Type B pancreatic cell (in vitro differentiated cells): ENCODE data around the gene ARHGAP11A. TPM values are rescaled to one million over a fixed set of nuclear protein-coding genes. Genes with fewer than 3 reads are reported as not detected.

Experiments used
- DNase-seq: peaks from one replicate; pipeline ENCODE4 v3.0.0; 2021; ENCODE audit warnings: mixed read lengths; ENCODE audit not compliant: unreplicated experiment; ENCODE audit errors: extremely low spot score
- H3K27ac Mint-ChIP-seq: 2 replicates; pipeline ENCODE4 v1.8.0; 2021; ENCODE audit warnings: mild to moderate bottlenecking, mixed read lengths
- H3K27me3 Mint-ChIP-seq: 2 replicates; pipeline ENCODE4 v1.8.0; 2021; ENCODE audit warnings: mixed read lengths
- H3K36me3 Mint-ChIP-seq: 2 replicates; pipeline ENCODE4 v1.8.0; 2021; ENCODE audit warnings: mixed read lengths
- H3K4me1 Mint-ChIP-seq: one replicate; pipeline ENCODE4 v1.8.0; 2021; ENCODE audit warnings: mixed read lengths; ENCODE audit not compliant: unreplicated experiment
- H3K4me3 Mint-ChIP-seq: 2 replicates; pipeline ENCODE4 v1.8.0; 2021; ENCODE audit warnings: mild to moderate bottlenecking, mixed read lengths
- H3K9me3 Mint-ChIP-seq: 2 replicates; pipeline ENCODE4 v1.8.0; 2021; ENCODE audit warnings: mixed read lengths
- total RNA-seq: library from RNA; stranded (reverse); gene quantifications from 2 replicates; pipeline ENCODE4 v1.2.1, GENCODE V29; 2021; ENCODE audit warnings: low replicate concordance
- TF ChIP-seq, protein P1 (sequence below): fragments of 200-600 bp; sonication (generic); conservative IDR thresholded peaks from 2 replicates; pipeline ENCODE4 v1.5.0; 2021; ENCODE audit warnings: antibody characterized with exemption, mild to moderate bottlenecking

Gene ARHGAP11A
- total RNA-seq, 1 donor from 2014 or later, result 52.6 TPM

DNA sequence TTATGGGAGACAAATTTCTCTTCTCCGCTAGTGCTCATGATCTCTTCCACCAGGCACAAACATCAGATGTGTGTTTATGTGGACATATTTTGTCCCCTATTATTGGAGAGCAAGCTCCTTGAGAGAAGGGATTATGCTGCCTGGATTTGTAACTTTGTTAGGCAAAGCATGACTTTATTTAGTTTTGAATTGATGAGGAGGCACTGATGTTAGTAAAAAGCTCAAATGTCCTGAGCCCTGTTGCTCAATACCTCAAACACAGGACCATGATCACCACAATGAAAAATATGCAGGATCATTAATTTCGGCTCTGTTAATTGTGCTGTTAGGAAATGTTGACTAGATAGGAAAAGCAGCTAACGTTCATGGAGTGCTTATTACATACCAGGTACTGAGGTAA is 55.3 kb downstream of the ARHGAP11A start:
- Mint-ChIP-seq H3K27me3 (no peaks in the 10 kb centered on the region), H3K4me1 (peaks cover 26% of the 10 kb centered on the region), H3K36me3 (no peaks in the 10 kb centered on the region), H3K27ac (no peak overlapping the region), H3K9me3 (no peaks in the 10 kb centered on the region), H3K4me3 (no peak overlapping the region)
- TF ChIP-seq, protein P1, sequence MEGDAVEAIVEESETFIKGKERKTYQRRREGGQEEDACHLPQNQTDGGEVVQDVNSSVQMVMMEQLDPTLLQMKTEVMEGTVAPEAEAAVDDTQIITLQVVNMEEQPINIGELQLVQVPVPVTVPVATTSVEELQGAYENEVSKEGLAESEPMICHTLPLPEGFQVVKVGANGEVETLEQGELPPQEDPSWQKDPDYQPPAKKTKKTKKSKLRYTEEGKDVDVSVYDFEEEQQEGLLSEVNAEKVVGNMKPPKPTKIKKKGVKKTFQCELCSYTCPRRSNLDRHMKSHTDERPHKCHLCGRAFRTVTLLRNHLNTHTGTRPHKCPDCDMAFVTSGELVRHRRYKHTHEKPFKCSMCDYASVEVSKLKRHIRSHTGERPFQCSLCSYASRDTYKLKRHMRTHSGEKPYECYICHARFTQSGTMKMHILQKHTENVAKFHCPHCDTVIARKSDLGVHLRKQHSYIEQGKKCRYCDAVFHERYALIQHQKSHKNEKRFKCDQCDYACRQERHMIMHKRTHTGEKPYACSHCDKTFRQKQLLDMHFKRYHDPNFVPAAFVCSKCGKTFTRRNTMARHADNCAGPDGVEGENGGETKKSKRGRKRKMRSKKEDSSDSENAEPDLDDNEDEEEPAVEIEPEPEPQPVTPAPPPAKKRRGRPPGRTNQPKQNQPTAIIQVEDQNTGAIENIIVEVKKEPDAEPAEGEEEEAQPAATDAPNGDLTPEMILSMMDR, result no peak
- DNase-seq, result no peak

DNA sequence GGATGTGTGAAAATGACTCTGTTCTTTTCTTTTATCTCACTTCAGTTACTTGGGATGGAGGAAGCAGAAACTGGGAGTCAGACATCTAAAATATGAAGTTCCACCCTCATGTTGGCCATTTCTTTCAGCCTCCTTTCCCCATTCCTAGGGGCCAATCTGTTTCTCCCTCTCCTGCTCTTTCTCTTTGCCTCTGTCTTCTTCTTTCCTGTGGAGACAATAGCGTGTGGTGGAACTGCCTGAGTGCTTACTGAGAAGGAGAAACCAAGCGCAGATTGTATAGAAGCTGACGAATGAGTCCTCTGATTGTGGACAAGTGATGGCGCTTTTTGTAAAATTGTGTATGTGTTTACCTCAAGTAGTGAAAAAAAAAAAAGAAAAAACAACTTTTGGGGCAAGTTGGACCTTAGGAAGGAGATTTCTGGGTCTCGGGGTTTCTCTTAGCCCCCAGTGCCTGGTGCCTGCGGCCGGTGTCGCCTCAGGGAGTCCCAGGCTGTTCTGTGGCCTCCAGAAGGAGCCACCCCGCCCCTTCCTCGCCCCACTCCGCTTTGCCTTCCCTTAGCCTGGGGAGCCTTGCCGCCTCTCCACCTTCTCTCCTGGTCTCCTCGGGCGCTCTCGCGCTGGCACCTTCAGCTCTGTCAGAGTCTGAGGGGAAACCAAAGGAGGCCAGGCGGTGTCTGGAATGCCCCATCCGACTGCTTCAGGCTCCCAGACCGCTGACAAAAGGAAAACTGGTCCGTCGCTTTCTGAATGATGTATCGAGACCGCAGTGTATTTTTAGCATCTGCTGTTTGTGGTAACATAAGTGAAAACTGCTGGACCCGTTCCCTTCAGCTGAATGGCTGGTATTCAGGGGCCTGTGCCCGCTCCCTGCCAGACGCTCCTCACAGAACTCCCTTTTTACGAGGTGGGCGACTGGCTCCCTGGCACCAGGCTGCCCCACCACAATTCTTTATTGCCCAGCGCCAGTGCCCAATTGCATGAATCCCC is 56.3 kb downstream of the ARHGAP11A start:
- H3K27ac Mint-ChIP-seq, result no peak overlapping the region
- H3K27me3 Mint-ChIP-seq, result no peaks in the 10 kb centered on the region
- peaks cover 26% of the 10 kb centered on the region for H3K4me1 Mint-ChIP-seq
- no peaks in the 10 kb centered on the region for H3K36me3 Mint-ChIP-seq
- no peak overlapping the region for H3K4me3 Mint-ChIP-seq
- TF ChIP-seq, protein P1, result no peak
- no peak for DNase-seq
- H3K9me3 Mint-ChIP-seq, result no peaks in the 10 kb centered on the region

DNA sequence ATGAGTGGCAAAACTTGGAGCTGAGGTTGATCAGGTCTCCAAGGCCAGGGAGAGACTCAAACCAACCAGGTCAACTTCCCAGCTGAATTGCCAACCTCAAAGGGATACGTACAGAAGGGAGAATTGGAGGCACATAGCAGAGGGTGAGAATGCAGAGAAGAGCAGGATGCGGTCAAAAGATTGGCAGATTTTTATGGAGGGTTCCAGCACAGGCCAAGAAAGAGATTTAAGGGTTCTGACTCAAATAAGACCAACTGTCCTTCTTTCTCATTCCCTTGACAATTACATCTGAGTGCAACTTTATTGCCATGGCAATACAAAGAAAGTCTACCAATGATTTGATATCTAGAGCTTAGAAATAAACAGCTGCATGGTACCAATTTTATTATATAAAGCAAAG is 59.4 kb downstream of the ARHGAP11A start:
- TF ChIP-seq, protein P1, result no peak
- Mint-ChIP-seq H3K4me1 (peaks cover 29% of the 10 kb centered on the region), H3K9me3 (no peaks in the 10 kb centered on the region), H3K36me3 (no peaks in the 10 kb centered on the region), H3K27ac (no peak overlapping the region), H3K4me3 (no peak overlapping the region), H3K27me3 (no peaks in the 10 kb centered on the region)
- DNase-seq, result no peak

DNA sequence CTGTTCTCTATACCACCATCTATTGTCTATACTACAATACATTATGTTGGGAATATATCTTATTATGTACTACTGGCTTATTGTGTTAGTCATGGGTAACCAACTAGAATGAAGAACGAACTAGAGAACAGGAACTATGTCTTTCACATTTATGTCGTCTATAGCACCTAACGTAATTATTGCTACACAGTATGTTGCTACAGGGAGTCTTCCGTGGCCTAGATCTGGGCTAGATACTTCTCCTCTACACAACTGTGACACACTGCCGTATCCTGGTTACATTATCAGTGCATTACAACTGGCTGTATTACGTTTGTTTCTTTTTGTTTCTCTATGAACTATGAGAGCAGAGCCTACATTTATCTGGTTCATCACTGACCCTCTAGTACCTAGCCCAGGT is 60.2 kb downstream of the ARHGAP11A start:
- DNase-seq, result no peak
- Mint-ChIP-seq H3K4me1 (peaks cover 22% of the 10 kb centered on the region), H3K4me3 (no peak overlapping the region), H3K27ac (no peak overlapping the region), H3K27me3 (no peaks in the 10 kb centered on the region), H3K9me3 (no peaks in the 10 kb centered on the region), H3K36me3 (no peaks in the 10 kb centered on the region)
- TF ChIP-seq, protein P1, result no peak

DNA sequence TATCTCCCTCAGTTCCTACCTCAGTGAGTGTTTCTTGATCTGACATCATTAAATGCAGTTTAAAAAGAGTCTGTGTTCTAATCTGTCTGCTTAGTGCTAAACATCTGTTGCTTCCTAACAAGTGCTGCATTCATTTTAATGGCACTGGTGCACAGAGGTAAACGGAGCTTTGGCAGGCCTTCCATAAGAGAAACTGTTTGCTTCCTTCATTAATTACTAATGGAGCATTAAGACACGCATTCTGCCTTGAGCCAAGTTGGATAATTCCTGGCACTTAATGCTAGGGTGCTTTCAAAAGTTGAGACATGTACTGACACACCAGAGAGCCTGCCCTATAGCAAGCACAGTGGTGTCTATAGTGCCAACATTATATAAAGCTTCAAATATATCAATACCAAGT is 60.9 kb downstream of the ARHGAP11A start:
- Mint-ChIP-seq H3K27me3 (no peaks in the 10 kb centered on the region), H3K27ac (no peak overlapping the region), H3K4me3 (no peak overlapping the region), H3K4me1 (peaks cover 15% of the 10 kb centered on the region), H3K9me3 (no peaks in the 10 kb centered on the region), H3K36me3 (no peaks in the 10 kb centered on the region)
- TF ChIP-seq, protein P1, result no peak
- no peak for DNase-seq
